Muscle of back (tissue), 13 donors: ENCODE measurements around the gene MBD3. TPM values are rescaled to one million over a fixed set of nuclear protein-coding genes. Genes with fewer than 3 reads are reported as not detected.
"Not testable (repeated sequence)": the region's sequence is repeated elsewhere in the genome, so short reads cannot be mapped to it uniquely, and the experiment has no call there.

Experiments
- DNase-seq, 3 donors: peaks; one replicate each; pipeline versions ENCODE4 v3.0.0 to v3.0.0-alpha.2; 2013
- long read RNA-seq, 9 donors: transcript quantifications; one replicate each; lab custom pipeline, GENCODE V29; 2026
- polyA plus RNA-seq, 10 donors: library from polyadenylated mRNA; unstranded; fragments of 120-200 nt; gene quantifications; one replicate each; pipeline ENCODE4 v1.2.1, GENCODE V29; 2013; ENCODE audit not compliant: insufficient read length in 10 of 10

The MBD3 gene
- polyA plus RNA-seq = 10 to 100 TPM; 40.5 to 69.3 (median 48.9) TPM
- long read RNA-seq, donor 1, full-length matches to known transcripts = 10 of 10 reads
- long read RNA-seq, donor 1, partial matches to known transcripts = 0 of 10 reads
- long read RNA-seq, donor 1, other reads (novel, unspliced or antisense) = 0 of 10 reads
- long read RNA-seq, donor 2, full-length matches to known transcripts = 8 of 8 reads
- long read RNA-seq, donor 2, partial matches to known transcripts = 0 of 8 reads
- long read RNA-seq, donor 2, other reads (novel, unspliced or antisense) = 0 of 8 reads
- long read RNA-seq, donor 3 = 0 reads
- long read RNA-seq, donor 4, full-length matches to known transcripts = 13 of 13 reads
- long read RNA-seq, donor 4, partial matches to known transcripts = 0 of 13 reads
- long read RNA-seq, donor 4, other reads (novel, unspliced or antisense) = 0 of 13 reads
- long read RNA-seq, donor 5, full-length matches to known transcripts = 15 of 15 reads
- long read RNA-seq, donor 5, partial matches to known transcripts = 0 of 15 reads
- long read RNA-seq, donor 5, other reads (novel, unspliced or antisense) = 0 of 15 reads
- long read RNA-seq, donor 6, full-length matches to known transcripts = 18 of 18 reads
- long read RNA-seq, donor 6, partial matches to known transcripts = 0 of 18 reads
- long read RNA-seq, donor 6, other reads (novel, unspliced or antisense) = 0 of 18 reads
- long read RNA-seq, donor 7, full-length matches to known transcripts = 21 of 21 reads
- long read RNA-seq, donor 7, partial matches to known transcripts = 0 of 21 reads
- long read RNA-seq, donor 7, other reads (novel, unspliced or antisense) = 0 of 21 reads
- long read RNA-seq, donor 8, full-length matches to known transcripts = 10 of 10 reads
- long read RNA-seq, donor 8, partial matches to known transcripts = 0 of 10 reads
- long read RNA-seq, donor 8, other reads (novel, unspliced or antisense) = 0 of 10 reads
- long read RNA-seq, donor 9, full-length matches to known transcripts = 3 of 3 reads
- long read RNA-seq, donor 9, partial matches to known transcripts = 0 of 3 reads
- long read RNA-seq, donor 9, other reads (novel, unspliced or antisense) = 0 of 3 reads

GRCh38 chr19:1592755-1593500 lies at the start of gene MBD3:
TSS of gene MBD3 (minus strand) at chr19:1592865. CDS start at chr19:1592631, 234 bp downstream.
- peak; percentile 92 to 96 (median 95) for DNase-seq

DNA sequence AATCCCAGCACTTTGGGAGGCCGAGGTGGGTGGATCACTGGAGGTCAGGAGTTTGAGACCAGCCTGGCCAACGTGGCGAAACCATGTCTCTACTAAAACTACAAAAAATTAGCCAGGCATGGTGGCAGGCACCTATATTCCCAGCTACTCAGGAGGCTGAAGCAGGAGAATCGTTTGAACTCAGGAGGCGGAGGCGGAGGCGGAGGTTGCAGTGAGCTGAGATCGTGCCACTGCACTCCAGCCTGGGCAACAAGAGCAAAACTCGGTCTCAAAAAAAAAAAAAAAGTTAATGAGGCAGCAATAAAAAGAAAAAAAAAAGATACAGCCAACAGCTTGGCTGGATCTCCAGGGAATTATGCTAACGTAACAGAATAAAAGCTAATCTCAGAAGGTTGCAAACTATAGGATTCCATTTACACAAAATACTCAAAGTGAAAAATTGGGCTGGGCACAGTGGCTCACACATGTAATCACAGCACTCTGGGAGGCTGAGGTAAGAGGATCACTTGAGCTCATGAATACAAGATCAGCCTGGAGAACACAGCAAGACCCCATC lies 48.3 kb upstream of the MBD3 start:
- not testable (repeated sequence) for DNase-seq

DNA sequence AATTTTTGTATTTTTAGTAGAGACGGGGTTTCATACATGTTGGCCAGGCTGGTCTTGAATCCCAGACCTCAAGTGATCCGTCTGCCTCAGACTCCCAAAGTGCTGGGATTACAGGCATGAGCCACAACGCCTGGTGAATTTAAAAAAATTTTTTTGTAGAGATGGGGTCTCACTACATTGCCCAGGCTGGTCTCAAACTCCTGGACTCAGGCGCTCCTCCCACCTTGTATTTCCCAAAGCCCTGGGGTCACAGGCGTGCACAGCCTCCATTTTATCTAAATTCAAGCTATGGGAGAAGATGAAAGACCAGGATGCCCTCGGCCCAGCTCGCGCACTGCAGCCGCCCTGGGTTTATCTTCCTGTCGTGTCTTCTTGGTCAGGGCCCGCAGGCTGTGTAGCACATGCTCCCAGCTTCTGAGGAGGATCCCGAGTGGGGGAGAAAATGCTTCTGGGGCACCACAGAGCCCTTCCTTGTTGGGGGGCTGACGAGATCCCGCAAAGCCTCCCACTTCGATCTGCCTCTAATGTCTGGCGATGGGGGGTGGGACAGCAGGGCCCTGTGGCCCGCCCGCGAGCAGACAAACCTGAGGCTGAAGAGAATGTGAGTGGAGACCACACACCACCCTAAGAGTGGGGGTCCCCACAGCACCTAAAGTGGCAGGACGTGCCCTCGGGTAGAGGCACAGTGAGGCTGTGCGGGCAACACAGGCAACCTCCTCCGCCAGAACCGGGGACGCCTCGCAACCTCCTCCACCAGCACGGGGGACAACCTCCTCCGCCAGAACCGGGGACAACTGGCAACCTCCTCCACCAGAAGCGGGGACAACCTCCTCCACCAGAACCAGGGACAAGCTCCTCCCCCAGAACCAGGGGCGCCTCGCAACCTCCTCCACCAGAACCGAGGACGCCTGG lies 43.9 kb upstream of the MBD3 start:
- no peak for DNase-seq

GRCh38 chr19:1634938-1635243 lies 42.2 kb upstream of the MBD3 start:
- DNase-seq = no peak

GRCh38 chr19:1634242-1634937 lies 41.7 kb upstream of the MBD3 start:
- no peak for DNase-seq

- DNase-seq = no peak
Measured at GRCh38 chr19:1633269-1633826, 40.7 kb upstream of the MBD3 start.

- no peak for DNase-seq
Measured at GRCh38 chr19:1632462-1633268, 40.0 kb upstream of the MBD3 start.

GRCh38 chr19:1631557-1632100 lies 39.0 kb upstream of the MBD3 start:
- no peak for DNase-seq

- DNase-seq = no peak
Measured at GRCh38 chr19:1630811-1631210, 38.1 kb upstream of the MBD3 start.

- DNase-seq = no peak
Measured at GRCh38 chr19:1630012-1630411, 37.3 kb upstream of the MBD3 start.

- no peak for DNase-seq
Measured at GRCh38 chr19:1629256-1629808, 36.7 kb upstream of the MBD3 start.

- DNase-seq = no peak
Measured at GRCh38 chr19:1627194-1627593, 34.5 kb upstream of the MBD3 start.

- no peak for DNase-seq
Measured at GRCh38 chr19:1626417-1627010, 33.8 kb upstream of the MBD3 start.

DNA sequence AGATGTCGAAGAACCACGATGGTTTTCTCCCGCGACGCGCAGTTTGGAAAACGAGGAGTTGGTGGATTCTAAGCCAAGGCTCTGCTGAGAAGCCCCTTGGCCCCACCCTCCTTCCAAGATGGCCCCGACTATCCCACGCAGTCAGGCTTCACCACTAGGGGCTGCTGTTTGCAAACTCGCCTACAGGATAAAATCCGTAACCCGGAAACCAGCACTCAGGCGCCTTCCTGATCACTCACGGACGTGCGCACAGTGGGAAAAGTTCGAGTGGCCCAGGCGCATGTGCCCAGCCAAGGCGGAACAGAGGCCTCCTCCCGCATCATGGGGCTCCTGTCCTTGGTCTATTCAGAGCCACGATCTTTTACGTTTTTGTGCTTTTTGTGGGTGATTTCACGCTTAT lies 31.8 kb upstream of the MBD3 start:
- peak; percentile 28 to 61 (median 38) for DNase-seq

DNA sequence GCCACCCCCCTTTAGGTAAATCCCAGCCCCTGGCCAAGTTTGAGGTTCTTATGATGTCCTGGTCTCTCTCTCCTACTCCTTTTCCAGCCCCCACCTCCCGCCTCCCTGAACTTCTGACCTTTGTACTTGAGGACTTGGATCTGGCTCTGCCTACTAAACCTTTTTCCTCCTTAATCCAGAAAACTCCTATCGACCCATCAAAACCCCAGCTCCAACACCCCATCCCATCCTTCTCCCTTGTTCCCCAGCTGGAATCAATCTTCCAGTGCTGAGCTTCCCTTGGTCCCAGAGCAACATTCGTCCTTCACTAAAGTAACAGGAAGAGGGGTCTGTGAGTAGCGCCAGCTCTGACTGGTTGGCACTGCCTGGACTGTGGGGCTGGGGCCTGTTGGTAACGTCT lies 29.9 kb upstream of the MBD3 start:
- DNase-seq = no peak

DNA sequence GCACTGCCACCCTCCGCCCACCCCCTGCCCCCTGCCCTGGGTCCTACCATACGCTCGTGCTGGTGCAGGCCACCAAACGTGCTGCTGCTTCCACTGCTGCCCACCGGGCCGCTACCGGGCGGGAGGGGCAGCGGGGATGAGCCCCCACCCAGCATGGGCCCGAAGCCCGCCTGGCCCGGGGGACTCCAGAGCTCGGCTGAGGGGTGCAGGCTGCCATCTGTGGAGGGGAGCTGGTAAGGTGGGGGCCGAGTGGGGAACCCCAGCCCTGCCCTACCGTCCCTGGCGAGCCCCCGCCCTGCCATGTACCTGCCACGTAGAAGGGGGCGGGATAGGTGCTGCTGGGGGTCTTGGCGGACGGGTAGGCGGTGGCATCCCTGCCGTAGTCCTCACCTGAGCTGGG lies 29.3 kb upstream of the MBD3 start:
- no peak for DNase-seq

DNA sequence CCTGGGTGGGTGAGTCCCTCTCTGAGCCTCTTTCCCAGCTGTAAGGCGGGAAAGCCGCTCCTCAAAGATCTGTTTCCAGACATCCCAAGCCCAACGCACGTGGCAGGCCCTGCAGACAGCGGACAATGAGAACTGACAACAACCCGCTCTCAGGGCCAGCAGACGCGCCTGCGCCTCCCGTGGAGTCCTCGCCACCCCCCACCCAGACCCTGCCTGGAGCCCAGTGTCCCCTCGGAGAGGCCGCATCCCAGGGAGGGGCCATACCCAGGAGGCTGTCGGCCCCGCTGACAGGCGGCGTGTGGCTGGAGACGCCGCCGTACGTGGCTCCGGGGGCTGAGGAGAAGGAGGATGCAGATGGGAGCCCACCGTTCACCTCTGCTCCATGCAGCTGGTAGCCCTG lies 28.9 kb upstream of the MBD3 start:
- no peak for DNase-seq
